ENCODE data around the gene RNGTT.

RNGTT gene

GRCh38 chr6:88666901-88667300, 296.5 kb downstream of the RNGTT start:
- Histone ChIP-seq H3K36me3 (ENCODE audit: control insufficient read depth, insufficient read depth, low read length) (no peaks in the 10 kb centered on the region), H3K4me3 (ENCODE audit: low read depth, low read length) (no peak overlapping the region), H3K27ac (no peak overlapping the region), H3K79me2 (peaks cover 10% of the 10 kb centered on the region), H3K9me3 (ENCODE audit: control insufficient read depth, low read length) (peaks cover 4% of the 10 kb centered on the region), H3K27me3 (ENCODE audit: control insufficient read depth, insufficient read depth, low read length) (no peaks in the 10 kb centered on the region), H3K4me2 (ENCODE audit: low read length) (no peak overlapping the region), H3K4me1 (no peaks in the 10 kb centered on the region), H2AFZ (no peak overlapping the region), H3K9ac (no peak overlapping the region)
- TF ChIP-seq CTCF (IDR thresholded peaks at IDR 0.05), result no peak

- TF ChIP-seq CTCF (IDR thresholded peaks at IDR 0.05), result no peak
- H3K4me3 ChIP-seq (ENCODE audit: low read depth, low read length), result no peak overlapping the region
- no peaks in the 10 kb centered on the region for H3K4me1 ChIP-seq
- H3K9me3 ChIP-seq (ENCODE audit: control insufficient read depth, low read length), result no peaks in the 10 kb centered on the region
- H3K9ac ChIP-seq, result no peak overlapping the region
- no peaks in the 10 kb centered on the region for H3K36me3 ChIP-seq (ENCODE audit: control insufficient read depth, insufficient read depth, low read length)
- no peak overlapping the region for H3K4me2 ChIP-seq (ENCODE audit: low read length)
- no peaks in the 10 kb centered on the region for H3K27me3 ChIP-seq (ENCODE audit: control insufficient read depth, insufficient read depth, low read length)
- H3K27ac ChIP-seq, result no peak overlapping the region
- peaks cover 10% of the 10 kb centered on the region for H3K79me2 ChIP-seq
- no peak overlapping the region for H2AFZ ChIP-seq
Measured at GRCh38 chr6:88665131-88665530, 298.3 kb downstream of the RNGTT start.

- Histone ChIP-seq H3K27ac (no peak overlapping the region), H3K27me3 (ENCODE audit: control insufficient read depth, insufficient read depth, low read length) (no peaks in the 10 kb centered on the region), H3K4me1 (no peaks in the 10 kb centered on the region), H2AFZ (no peak overlapping the region), H3K36me3 (ENCODE audit: control insufficient read depth, insufficient read depth, low read length) (no peaks in the 10 kb centered on the region), H3K4me3 (ENCODE audit: low read depth, low read length) (no peak overlapping the region), H3K9me3 (ENCODE audit: control insufficient read depth, low read length) (no peaks in the 10 kb centered on the region), H3K9ac (no peak overlapping the region), H3K4me2 (ENCODE audit: low read length) (no peak overlapping the region), H3K79me2 (peaks cover 3% of the 10 kb centered on the region)
- no peak for TF ChIP-seq CTCF (IDR thresholded peaks at IDR 0.05)
Measured at GRCh38 chr6:88663801-88664200, 299.6 kb downstream of the RNGTT start.

GRCh38 chr6:88662653-88663174, 300.7 kb downstream of the RNGTT start:
- Histone ChIP-seq H3K79me2 (peaks cover 3% of the 10 kb centered on the region), H3K4me2 (ENCODE audit: low read length) (no peak overlapping the region), H3K27ac (no peak overlapping the region)

More at GRCh38 chr6:88662653-88663174, 300.7 kb downstream of the RNGTT start:
- H3K9me3 ChIP-seq (ENCODE audit: control insufficient read depth, low read length), result no peaks in the 10 kb centered on the region
- no peaks in the 10 kb centered on the region for H3K36me3 ChIP-seq (ENCODE audit: control insufficient read depth, insufficient read depth, low read length)
- H3K4me1 ChIP-seq, result no peaks in the 10 kb centered on the region
- H3K27me3 ChIP-seq (ENCODE audit: control insufficient read depth, insufficient read depth, low read length), result no peaks in the 10 kb centered on the region
- no peak for TF ChIP-seq CTCF (IDR thresholded peaks at IDR 0.05)
- H3K9ac ChIP-seq, result no peak overlapping the region
- no peak overlapping the region for H3K4me3 ChIP-seq (ENCODE audit: low read depth, low read length)
- no peak overlapping the region for H2AFZ ChIP-seq

All from parathyroid adenoma (tissue), 2 donors.